NOMO-1 treated with dmso at 0.1 percent for 144 hours (cell line): ENCODE measurements around the gene CPT1B.
A peak's percentile ranks its signal among the peaks of the same experiment; 100 is the strongest.
"Not testable (repeated sequence)": the region's sequence is repeated elsewhere in the genome, so short reads cannot be mapped to it uniquely, and the experiment has no call there.

Experiments used
- DNase-seq: peaks from one replicate; lab custom pipeline; 2025; ENCODE audit not compliant: unreplicated experiment; lab: John Stamatoyannopoulos, UW

Gene CPT1B

GRCh38 chr22:50577987-50578775 lies at the start of gene CPT1B:
TSS of gene CPT1B (minus strand) at chr22:50578427. CDS start at chr22:50577915, 512 bp downstream.
- no peak for DNase-seq

- no peak for DNase-seq
These were observed 48.8 kb upstream of the CPT1B start for GRCh38 chr22:50626850-50627641.

GRCh38 chr22:50626314-50626849 lies 48.2 kb upstream of the CPT1B start:
- DNase-seq = no peak

DNA sequence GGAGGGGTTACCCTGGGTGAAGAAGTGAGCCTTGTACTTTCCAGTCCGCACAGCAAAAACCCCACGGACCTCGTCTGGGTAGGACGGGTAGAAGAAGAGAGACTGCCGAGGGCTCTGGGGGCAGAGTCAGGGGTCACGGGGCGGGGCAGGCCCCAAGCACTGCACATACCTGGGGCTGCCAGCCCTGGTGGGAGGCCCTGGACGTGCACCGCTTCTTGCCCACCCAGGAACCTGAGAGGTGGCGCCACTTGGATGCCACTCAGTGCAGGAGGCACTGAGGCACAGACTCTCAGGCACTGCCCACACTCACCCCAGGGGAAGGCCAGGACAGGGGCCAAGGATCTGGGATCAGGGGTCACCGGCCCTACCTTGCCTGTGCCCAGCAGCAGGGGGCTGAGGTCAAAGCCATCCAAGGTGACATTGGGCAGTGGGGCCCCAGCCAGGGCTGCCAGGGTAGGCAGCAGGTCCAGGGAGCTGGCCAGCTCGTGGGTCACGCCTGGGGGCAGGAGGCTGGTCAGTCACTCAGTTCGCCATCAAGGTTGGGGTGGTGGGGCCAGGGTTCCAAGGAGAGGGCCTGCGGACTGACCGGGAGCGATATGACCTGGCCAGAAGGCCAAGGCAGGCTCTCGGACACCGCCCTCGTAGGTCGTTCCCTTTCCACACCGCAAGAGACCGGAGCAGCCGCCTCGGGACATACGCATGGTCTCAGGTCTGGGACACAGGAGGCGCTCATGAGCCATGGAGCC lies 47.5 kb upstream of the CPT1B start:
- no peak for DNase-seq

DNA sequence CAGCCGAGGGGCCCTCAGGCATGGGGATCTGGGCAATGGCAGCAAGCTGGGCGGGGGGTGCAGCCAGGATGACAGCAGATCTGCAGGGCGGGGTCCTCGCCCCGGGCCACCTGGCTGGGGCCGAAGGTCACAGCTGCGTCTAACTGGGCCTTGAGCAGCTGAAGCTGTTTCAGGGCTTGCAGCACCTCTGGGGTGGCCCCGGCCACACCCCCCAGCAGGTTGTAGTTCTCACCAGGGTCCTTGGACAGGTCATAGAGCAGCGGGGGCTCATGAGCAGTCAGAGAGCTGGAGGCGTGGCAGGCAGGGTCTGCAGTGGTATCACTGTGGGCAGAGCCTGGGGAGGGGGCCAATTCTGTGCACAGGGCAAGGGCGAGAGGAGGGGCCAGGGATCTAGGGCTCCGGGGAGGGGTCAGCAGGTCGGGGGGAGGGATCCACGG lies 46.9 kb upstream of the CPT1B start:
- no peak for DNase-seq

- DNase-seq = no peak
These were observed 46.3 kb upstream of the CPT1B start for GRCh38 chr22:50624347-50625130.

DNA sequence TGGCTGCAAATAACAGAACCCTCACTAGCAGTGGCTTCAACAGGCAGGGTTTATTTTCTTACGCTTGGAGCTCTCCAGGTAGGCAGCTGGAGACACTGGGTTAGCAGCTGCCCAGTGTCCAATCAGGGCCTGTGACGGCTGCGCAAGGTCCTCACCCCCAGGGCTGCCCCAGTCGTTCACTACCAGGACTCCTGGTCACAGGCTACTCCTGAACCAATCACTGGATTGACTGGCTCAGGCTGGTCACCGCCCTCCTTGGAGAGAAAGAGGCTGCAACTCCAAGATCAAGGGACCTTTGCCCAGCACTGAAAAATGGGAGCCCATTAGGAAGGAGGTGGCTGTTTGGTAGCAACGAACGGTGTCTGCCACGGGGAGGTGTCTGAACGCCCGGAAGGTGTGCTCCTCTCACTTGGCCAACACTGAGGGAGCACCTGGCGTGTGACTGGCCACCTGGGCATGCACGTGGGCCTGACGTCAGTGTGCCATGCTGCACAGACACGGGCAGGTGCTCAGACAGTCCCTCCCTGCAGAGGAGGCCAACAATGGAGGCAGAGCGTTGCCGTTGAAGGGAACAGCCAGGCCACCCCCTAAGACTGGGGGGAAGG lies 44.6 kb upstream of the CPT1B start:
- DNase-seq = no peak

GRCh38 chr22:50621948-50622722 lies 43.9 kb upstream of the CPT1B start:
- DNase-seq = peak; percentile 14

- peak; percentile 79 for DNase-seq
These were observed 43.2 kb upstream of the CPT1B start for GRCh38 chr22:50621356-50621880.

GRCh38 chr22:50620593-50621355 lies 42.5 kb upstream of the CPT1B start:
- peak; percentile 53 for DNase-seq

DNA sequence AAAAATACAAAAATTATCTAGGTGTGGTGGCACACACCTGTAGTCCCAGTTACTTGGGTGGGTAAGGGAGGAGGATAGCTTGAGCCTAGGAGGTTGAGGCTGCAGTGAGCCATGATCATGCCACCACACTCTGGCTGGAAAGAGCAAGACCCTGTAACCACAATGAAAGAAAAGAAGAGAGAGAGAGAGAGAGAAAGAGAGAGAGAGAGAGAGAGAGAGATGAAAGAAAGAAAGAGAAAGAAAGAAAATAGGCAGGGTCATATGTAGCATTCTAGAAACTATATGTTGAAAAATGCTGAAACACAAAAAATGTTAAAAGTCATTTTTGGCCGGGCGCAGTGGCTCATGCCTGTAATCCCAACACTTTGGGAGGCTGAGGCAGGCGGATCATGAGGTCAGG lies 36.1 kb upstream of the CPT1B start:
- not testable (repeated sequence) for DNase-seq

DNA sequence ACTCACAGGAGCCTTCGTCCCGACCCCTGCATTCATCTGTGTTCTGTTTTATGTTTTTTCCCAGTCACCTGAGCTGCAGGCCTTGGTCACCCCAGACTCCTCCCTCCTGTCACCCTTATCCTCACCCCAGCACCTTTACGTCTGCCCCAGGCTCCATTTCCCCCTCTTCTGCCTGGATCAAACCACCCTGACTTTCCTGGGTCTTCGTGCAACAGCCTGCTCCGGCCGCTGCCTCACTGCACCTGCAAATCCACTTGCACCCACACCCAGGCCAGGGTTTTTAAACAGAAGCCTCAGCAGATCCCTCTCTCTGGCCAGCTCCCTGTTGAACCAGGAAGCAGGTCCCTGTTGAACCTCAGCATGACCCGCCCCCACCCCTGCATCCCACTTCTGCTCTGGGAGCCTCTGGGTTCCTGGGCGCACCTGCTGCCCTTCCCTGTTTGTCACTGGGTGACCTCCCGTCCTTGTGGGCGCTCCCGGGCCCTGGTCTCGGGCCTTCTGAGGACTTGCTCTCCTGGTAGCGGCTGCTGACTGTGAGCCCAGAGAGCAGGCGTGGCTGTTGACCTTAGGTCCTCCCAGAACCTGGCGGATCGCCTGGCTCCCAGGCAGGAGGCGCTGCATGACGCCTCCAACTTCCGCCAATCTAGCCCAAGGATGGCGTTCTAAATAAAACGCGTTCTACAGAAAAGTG lies 35.2 kb upstream of the CPT1B start:
- no peak for DNase-seq

DNA sequence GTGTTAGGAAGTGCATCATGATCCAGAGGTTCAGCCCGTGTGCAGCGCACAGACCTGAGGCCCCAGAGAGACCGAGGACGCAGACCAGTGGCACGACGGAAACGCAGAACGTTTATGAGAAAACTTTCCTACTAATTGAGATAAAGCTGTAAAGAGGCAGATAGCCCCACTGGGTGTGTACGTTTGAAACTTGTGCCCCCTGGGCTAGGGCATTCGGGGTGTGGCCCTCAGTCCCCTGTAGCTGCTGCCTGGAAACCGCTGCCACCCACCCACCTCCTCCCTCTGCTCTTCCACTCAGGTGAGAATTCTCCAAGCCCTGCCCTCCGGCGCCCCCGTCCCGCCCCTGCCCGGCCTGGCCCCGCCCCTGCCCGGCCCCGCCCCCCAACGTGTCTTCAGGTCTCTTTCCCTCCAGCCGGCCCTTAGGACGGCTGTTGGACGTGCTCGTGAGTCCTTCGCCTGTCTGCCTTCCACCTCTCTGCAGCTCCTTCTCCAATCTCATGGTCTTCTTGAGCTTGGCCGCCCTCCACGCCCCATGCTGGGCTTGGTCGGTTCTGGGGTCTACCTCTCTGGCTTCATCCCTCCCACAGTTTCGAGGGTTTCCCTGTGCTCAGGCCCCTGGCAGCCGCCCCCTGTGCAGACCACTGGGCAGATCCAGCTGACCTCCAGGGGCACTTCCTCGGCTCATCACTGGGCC lies 34.4 kb upstream of the CPT1B start:
- DNase-seq = no peak

DNA sequence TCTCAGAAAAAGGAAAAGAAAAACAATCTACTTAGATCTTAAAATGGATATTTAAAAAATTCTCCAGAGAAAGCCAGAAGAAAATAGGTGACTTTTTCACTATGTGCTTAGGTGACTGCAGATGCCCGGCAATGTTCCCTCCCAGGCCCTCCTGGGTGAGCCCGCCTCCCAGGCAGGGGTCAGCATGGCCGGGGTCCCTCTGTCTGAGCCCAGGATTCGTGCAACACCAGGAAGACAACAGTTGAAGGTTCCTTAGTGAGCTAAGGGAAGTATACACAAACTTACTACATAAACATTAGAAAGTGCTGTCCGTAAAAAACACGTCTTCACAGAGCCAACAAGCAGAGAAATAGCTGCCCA lies 33.9 kb upstream of the CPT1B start:
- no peak for DNase-seq

GRCh38 chr22:50611341-50612060 lies 33.3 kb upstream of the CPT1B start:
- no peak for DNase-seq

- no peak for DNase-seq
These were observed 32.4 kb upstream of the CPT1B start for GRCh38 chr22:50610581-50610980.

DNA sequence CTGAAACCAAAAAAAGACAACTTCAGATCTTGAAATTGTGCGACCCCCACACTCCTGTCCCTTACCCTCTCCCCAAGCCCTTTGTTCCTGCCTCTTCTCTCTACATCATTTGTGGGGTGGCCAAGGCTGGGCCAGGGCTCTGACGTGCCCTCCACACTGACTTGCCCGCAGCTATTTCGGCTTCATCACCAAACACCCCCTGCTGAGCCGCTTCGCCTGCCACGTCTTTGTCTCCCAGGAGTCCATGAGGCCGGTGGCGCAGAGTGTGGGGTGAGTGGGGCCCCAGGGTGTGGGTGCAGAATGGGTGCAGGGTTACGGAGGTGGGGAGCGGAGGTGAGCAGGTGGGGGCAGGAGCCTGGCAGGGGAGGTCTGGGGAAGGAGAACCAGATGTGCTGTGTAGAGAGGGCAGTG lies 31.8 kb upstream of the CPT1B start:
- DNase-seq = no peak
